Stimulated activated naive B cell treated with anti-CD40 and anti-IgM and Interleukin-4, amounts not matched to agents 10 μg/mL and 1 μg/mL and 100 μg/mL, for 72 hours (primary cell): Measurements from ENCODE around the gene GTPBP10.
"Not testable (repeated sequence)": the region's sequence is repeated elsewhere in the genome, so short reads cannot be mapped to it uniquely, and the experiment has no call there.

Experiments used
- ATAC-seq, 2 donors: fragments of 150-1000 bp; cut with Tn5 transposase; replicated peaks; 2 replicates each; pipeline ENCODE4 v1.10.0; 2021; ENCODE audit warnings: moderate library complexity in 1 of 2
- DNase-seq: peaks from one replicate; pipeline ENCODE4 v3.0.0; 2021
- H3K27ac Mint-ChIP-seq: one replicate; pipeline ENCODE4 v1.8.0; 2022; ENCODE audit warnings: mild to moderate bottlenecking, mixed read lengths
- H3K27me3 Mint-ChIP-seq, 2 donors: one replicate each; pipeline ENCODE4 v1.8.0; 2022; ENCODE audit warnings: mixed read lengths in 2 of 2
- H3K36me3 Mint-ChIP-seq, 2 donors: one replicate each; pipeline ENCODE4 v1.8.0; 2022; ENCODE audit warnings: mixed read lengths in 2 of 2, mild to moderate bottlenecking in 1 of 2
- H3K4me1 Mint-ChIP-seq, 2 donors: one replicate each; pipeline ENCODE4 v1.8.0; 2022; ENCODE audit warnings: mixed read lengths in 2 of 2, mild to moderate bottlenecking in 1 of 2
- H3K4me3 Mint-ChIP-seq, 2 donors: one replicate each; pipeline ENCODE4 v1.8.0; 2022; ENCODE audit warnings: mild to moderate bottlenecking in 2 of 2, mixed read lengths in 2 of 2, moderate library complexity in 1 of 2
- H3K9me3 Mint-ChIP-seq, 2 donors: one replicate each; pipeline ENCODE4 v1.8.0; 2022; ENCODE audit warnings: mixed read lengths in 2 of 2, mild to moderate bottlenecking in 1 of 2

GTPBP10 gene

GRCh38 chr7:90334926-90335325 is 11.6 kb upstream of the GTPBP10 start:
- H3K4me1 Mint-ChIP-seq, H3K9me3 Mint-ChIP-seq, H3K36me3 Mint-ChIP-seq, H3K4me3 Mint-ChIP-seq, H3K27ac Mint-ChIP-seq, DNase-seq, ATAC-seq: not testable (repeated sequence)
- H3K27me3 Mint-ChIP-seq = peaks cover 9 to 13% of the 10 kb centered on the region in 2 donors

- no peak overlapping the region for H3K27ac Mint-ChIP-seq
- DNase-seq (no peak), ATAC-seq (no peak)
- H3K9me3 Mint-ChIP-seq = peaks cover 0 to 1% of the 10 kb centered on the region in 2 donors
- H3K4me1 Mint-ChIP-seq = no peaks in the 10 kb centered on the region
- no peaks in the 10 kb centered on the region for H3K36me3 Mint-ChIP-seq
- H3K27me3 Mint-ChIP-seq = peaks cover 9 to 11% of the 10 kb centered on the region in 2 donors
- H3K4me3 Mint-ChIP-seq = no peak overlapping the region
These were observed 9.4 kb upstream of the GTPBP10 start for GRCh38 chr7:90337106-90337505.

- DNase-seq (no peak), ATAC-seq (no peak)
- peaks cover 7 to 22% of the 10 kb centered on the region in 2 donors for H3K36me3 Mint-ChIP-seq
- peak overlapping the region; percentile 99 for H3K27ac Mint-ChIP-seq
- H3K27me3 Mint-ChIP-seq = no peaks in the 10 kb centered on the region
- H3K9me3 Mint-ChIP-seq = peaks cover 5 to 7% of the 10 kb centered on the region in 2 donors
- H3K4me1 Mint-ChIP-seq = peaks cover 21 to 27% of the 10 kb centered on the region in 2 donors
- H3K4me3 Mint-ChIP-seq = peak overlapping the region; percentile 87 to 91
These were observed 1.5 kb upstream of the GTPBP10 start for GRCh38 chr7:90345016-90345415.

- H3K4me3 Mint-ChIP-seq = peak overlapping the region; percentile 87 to 91
- peaks cover 23 to 34% of the 10 kb centered on the region in 2 donors for H3K4me1 Mint-ChIP-seq
- H3K9me3 Mint-ChIP-seq = peaks cover 5 to 7% of the 10 kb centered on the region in 2 donors
These were observed 751 bp upstream of the GTPBP10 start for GRCh38 chr7:90345595-90346335.

GRCh38 chr7:90347759-90348158 is 1.2 kb downstream of the GTPBP10 start:
- H3K4me1 Mint-ChIP-seq = peaks cover 29 to 49% of the 10 kb centered on the region in 2 donors
- peaks cover 5 to 7% of the 10 kb centered on the region in 2 donors for H3K9me3 Mint-ChIP-seq
- peak overlapping the region; percentile 87 to 91 for H3K4me3 Mint-ChIP-seq
- ATAC-seq (no peak), DNase-seq (no peak)
- no peaks in the 10 kb centered on the region for H3K27me3 Mint-ChIP-seq
- no peak overlapping the region for H3K27ac Mint-ChIP-seq
- peaks cover 12 to 40% of the 10 kb centered on the region in 2 donors for H3K36me3 Mint-ChIP-seq

More at GRCh38 chr7:90345595-90346335, 751 bp upstream of the GTPBP10 start:
- ATAC-seq (peak; percentile 25 to 32), DNase-seq (peak; percentile 5)
- peak overlapping the region; percentile 99 for H3K27ac Mint-ChIP-seq
- no peaks in the 10 kb centered on the region for H3K27me3 Mint-ChIP-seq
- peaks cover 9 to 27% of the 10 kb centered on the region in 2 donors for H3K36me3 Mint-ChIP-seq

- Mint-ChIP-seq H3K9me3 (peaks cover 5 to 7% of the 10 kb centered on the region in 2 donors), H3K4me1 (peaks cover 29 to 55% of the 10 kb centered on the region in 2 donors), H3K4me3 (no peak overlapping the region), H3K27me3 (no peaks in the 10 kb centered on the region), H3K36me3 (peaks cover 15 to 44% of the 10 kb centered on the region in 2 donors), H3K27ac (no peak overlapping the region)
- DNase-seq (no peak), ATAC-seq (no peak)
These were observed 2.8 kb downstream of the GTPBP10 start for GRCh38 chr7:90349305-90349704.

- Mint-ChIP-seq H3K36me3 (peaks cover 15 to 42% of the 10 kb centered on the region in 2 donors), H3K4me1 (peaks cover 29 to 55% of the 10 kb centered on the region in 2 donors)
- H3K4me3 Mint-ChIP-seq, H3K27me3 Mint-ChIP-seq, ATAC-seq, DNase-seq, H3K9me3 Mint-ChIP-seq, H3K27ac Mint-ChIP-seq: not testable (repeated sequence)
These were observed 3.5 kb downstream of the GTPBP10 start for GRCh38 chr7:90350032-90350431.

GRCh38 chr7:90351987-90352386 is 5.5 kb downstream of the GTPBP10 start:
- Mint-ChIP-seq H3K27me3 (no peaks in the 10 kb centered on the region), H3K4me3 (no peak overlapping the region), H3K36me3 (peaks cover 26 to 53% of the 10 kb centered on the region in 2 donors), H3K4me1 (peaks cover 21 to 46% of the 10 kb centered on the region in 2 donors), H3K27ac (no peak overlapping the region), H3K9me3 (peaks cover 5 to 9% of the 10 kb centered on the region in 2 donors)
- DNase-seq = no peak
- ATAC-seq = no peak

GRCh38 chr7:90383422-90383821 is 36.9 kb downstream of the GTPBP10 start:
- Mint-ChIP-seq H3K36me3 (peaks cover 41 to 66% of the 10 kb centered on the region in 2 donors), H3K27ac (no peak overlapping the region), H3K4me1 (no peaks in the 10 kb centered on the region), H3K27me3 (no peaks in the 10 kb centered on the region), H3K4me3 (no peak overlapping the region), H3K9me3 (peaks cover 0 to 2% of the 10 kb centered on the region in 2 donors)
- ATAC-seq (no peak), DNase-seq (no peak)

- peaks cover 0 to 2% of the 10 kb centered on the region in 2 donors for H3K9me3 Mint-ChIP-seq
- H3K27ac Mint-ChIP-seq = no peak overlapping the region
- DNase-seq (no peak), ATAC-seq (no peak)
- peaks cover 39 to 63% of the 10 kb centered on the region in 2 donors for H3K36me3 Mint-ChIP-seq
- H3K27me3 Mint-ChIP-seq = no peaks in the 10 kb centered on the region
- H3K4me1 Mint-ChIP-seq = no peaks in the 10 kb centered on the region
- H3K4me3 Mint-ChIP-seq = no peak overlapping the region
These were observed 37.3 kb downstream of the GTPBP10 start for GRCh38 chr7:90383861-90384260.

GRCh38 chr7:90384433-90384832 is 37.9 kb downstream of the GTPBP10 start:
- H3K4me3 Mint-ChIP-seq = no peak overlapping the region
- peaks cover 35 to 57% of the 10 kb centered on the region in 2 donors for H3K36me3 Mint-ChIP-seq
- no peaks in the 10 kb centered on the region for H3K9me3 Mint-ChIP-seq
- no peak overlapping the region for H3K27ac Mint-ChIP-seq
- no peaks in the 10 kb centered on the region for H3K27me3 Mint-ChIP-seq
- ATAC-seq (no peak), DNase-seq (no peak)
- H3K4me1 Mint-ChIP-seq = no peaks in the 10 kb centered on the region

- Mint-ChIP-seq H3K36me3 (peaks cover 25 to 53% of the 10 kb centered on the region in 2 donors), H3K27ac (no peak overlapping the region)
These were observed 41.1 kb downstream of the GTPBP10 start for GRCh38 chr7:90387470-90388240.

GRCh38 chr7:90390926-90391325 is 44.4 kb downstream of the GTPBP10 start:
- Mint-ChIP-seq H3K36me3 (peaks cover 19 to 45% of the 10 kb centered on the region in 2 donors), H3K4me3 (no peak overlapping the region), H3K9me3 (peaks cover 9 to 10% of the 10 kb centered on the region in 2 donors), H3K27ac (no peak overlapping the region), H3K27me3 (no peaks in the 10 kb centered on the region), H3K4me1 (no peaks in the 10 kb centered on the region)
- ATAC-seq (no peak), DNase-seq (no peak)

More at GRCh38 chr7:90387470-90388240, 41.1 kb downstream of the GTPBP10 start:
- Mint-ChIP-seq H3K27me3 (no peaks in the 10 kb centered on the region), H3K9me3 (peaks cover 0 to 3% of the 10 kb centered on the region in 2 donors), H3K4me3 (no peak overlapping the region), H3K4me1 (no peaks in the 10 kb centered on the region)
- ATAC-seq (no peak), DNase-seq (no peak)

GRCh38 chr7:90391488-90391887 is 45.0 kb downstream of the GTPBP10 start:
- no peak for DNase-seq
- Mint-ChIP-seq H3K27me3 (no peaks in the 10 kb centered on the region), H3K9me3 (peaks cover 9 to 13% of the 10 kb centered on the region in 2 donors), H3K36me3 (peaks cover 15 to 40% of the 10 kb centered on the region in 2 donors), H3K4me3 (no peak overlapping the region), H3K27ac (peak overlapping the region; percentile 34), H3K4me1 (no peaks in the 10 kb centered on the region)
- ATAC-seq = no peak
